Stimulated activated CD8-positive, alpha-beta memory T cell treated with anti-CD3 and anti-CD28 coated beads, Interleukin-12 subunit alpha, Interleukin-12 subunit beta, amount 100 ng/mL, for 1 hour (primary cell): Measurements from ENCODE around the gene SAG.

Experiments
- DNase-seq: peaks from one replicate; pipeline ENCODE4 v3.0.0-alpha.2; 2020; ENCODE audit warnings: low read depth

The SAG gene

DNA sequence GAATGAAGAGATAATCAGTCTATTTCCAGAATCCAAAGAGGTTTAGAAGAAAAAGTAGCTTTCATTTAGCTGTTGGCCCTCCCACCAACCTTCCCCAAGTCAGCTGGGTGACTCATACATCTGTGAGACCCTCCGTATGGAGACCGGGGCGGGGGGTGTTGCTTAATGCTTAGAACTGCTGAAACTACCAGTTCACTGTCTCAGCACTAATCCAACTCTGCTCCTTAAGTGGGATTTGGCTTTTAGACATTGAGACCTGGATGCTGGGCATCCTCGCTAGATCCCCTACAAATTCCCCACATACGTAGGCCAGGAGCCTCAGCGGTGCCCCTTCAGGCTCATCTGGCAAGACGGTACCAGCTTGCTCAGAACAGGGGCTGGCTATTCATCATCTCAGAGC, at the start of gene SAG:
Gene SAG, plus strand, starts transcription at position 252 of the 400 bp plus-strand sequence. CDS start 1,374 bp downstream, outside the sequence.
- DNase-seq = no peak

DNA sequence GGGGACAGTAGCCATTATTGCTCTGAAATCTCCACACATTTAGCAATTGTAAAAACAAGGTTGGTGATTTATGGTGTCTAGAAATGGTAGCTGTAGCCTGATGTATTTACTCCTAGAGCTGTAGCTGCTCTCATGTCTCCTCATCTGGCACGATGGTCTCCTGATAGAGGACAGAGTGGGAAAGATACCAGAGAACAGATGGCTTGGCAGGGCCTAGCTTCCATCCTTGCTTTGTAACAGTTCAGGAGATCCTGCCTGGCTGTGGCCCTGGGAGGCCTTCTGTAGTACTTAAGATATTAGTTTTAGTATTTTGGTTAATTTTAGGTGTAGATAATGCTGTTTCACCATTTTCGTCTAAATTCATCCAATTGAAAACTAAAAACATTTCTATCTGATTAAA, 49.4 kb upstream of the SAG start:
- DNase-seq = no peak

DNA sequence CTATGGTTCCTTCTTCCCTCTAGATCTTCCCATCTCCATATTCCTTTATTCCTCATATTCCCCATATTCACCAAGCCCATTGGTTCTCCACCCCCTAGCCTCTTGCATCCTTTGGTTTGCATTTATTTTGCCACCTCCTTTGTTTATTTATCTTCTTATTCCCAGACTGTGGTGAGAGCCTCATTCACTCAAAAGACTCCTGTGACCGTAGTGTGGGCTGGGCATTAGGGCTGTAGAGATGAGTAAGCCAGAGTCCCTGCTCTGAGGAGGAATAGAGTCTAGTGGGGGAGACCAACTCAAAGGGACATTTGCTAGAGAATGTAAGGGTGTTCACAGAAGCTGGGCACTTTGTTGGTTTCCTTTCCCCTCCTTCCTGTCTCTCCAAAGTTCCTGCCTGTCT, 47.9 kb upstream of the SAG start:
- no peak for DNase-seq

DNA sequence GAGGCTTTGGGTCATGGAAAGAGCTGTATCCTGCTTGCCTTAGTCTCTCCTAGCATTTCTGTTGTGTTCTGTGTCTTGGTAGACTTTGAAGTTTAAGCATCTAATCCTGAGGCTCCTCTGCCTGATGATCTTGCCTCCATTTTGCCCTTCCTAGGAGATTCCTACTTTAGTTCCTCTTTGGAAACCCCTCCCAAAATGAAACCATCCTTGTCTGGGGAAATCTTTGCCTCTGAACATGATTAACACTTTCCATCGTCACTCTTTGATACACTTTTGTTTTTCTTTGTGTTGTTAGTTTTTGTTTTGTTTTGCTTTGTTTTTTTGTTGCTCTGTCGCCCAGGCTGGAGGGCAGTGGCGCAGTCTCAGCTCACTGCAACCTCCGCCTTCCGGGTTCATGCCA, 47.0 kb upstream of the SAG start:
- DNase-seq = no peak

DNA sequence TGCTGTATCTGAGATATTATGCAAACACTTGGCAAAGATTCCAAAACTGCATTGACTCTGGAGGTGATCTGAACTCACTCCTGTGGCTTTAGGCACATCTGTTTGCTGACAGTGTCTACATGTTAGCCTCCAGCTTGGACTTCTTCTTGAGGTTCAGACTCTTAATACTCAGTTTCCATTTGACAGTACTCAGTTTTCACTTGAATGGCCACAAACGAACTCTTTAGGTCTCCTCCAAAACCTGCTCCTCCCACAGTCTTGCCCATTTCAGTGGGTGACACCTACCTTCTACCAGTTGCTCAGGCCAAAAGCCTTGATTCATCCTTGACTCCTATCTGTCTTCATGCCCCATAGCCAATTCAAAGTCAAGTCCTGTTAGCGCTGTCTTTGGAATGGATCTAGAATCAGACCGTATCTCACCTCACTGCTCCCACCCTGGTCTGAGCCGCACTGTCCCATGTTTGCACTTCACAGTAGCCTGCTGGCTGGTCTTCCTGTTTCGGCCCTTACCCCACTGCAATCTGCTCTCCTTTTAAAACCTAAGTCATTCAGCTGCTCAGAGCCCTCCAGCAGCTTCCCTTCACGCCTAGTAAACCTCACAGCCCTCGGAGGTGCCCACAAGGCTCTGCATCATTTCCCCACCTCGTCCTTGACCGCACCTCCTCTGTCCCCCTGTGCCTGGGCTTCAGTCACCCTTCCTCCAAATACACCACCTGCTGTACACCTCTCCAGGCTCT, 45.6 kb upstream of the SAG start:
- DNase-seq = no peak

DNA sequence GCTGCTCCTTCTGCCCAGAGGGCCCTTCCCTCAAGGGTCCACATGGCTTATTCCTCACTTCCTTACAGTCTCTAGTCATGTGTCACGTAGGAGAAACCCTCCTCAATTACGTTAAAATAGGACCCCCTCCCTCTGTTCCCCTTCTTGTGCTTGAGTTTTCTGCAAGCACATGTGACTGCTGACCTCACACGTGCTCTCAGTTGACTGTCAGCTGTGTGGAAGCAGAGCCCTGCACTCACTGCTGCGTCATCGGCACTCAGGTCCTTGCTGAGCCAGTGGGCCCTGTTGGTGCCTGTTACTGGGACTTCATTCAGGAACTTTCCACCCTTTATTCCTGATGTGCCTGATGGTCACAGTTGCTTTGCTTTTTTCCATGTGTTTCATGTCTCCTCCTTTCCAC, 45.1 kb upstream of the SAG start:
- no peak for DNase-seq

DNA sequence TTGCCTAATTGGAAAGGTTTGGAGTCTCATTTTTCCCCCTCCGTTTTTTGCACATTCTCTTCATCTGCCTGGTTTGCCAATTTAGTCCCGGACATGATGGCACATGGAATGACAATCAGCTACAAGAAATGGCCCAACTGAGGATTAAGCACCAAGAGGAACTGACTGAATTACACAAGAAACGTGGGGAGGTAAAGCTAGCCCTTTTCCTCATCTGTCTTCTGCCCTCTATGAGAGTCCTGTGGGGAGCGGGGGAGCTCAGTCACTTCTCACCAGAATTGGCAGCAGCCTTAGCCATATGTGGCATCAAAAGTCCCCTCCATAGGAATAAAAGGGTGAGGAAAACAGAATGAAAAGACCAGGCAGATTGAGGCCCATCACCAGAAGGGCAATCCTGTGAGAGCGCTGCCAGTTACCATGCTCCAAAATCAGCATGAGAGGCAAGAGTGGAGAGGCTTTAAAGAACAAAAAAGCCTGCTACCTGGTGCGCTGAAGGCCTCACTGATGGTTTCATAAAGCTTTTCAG, 44.5 kb upstream of the SAG start:
- no peak for DNase-seq

DNA sequence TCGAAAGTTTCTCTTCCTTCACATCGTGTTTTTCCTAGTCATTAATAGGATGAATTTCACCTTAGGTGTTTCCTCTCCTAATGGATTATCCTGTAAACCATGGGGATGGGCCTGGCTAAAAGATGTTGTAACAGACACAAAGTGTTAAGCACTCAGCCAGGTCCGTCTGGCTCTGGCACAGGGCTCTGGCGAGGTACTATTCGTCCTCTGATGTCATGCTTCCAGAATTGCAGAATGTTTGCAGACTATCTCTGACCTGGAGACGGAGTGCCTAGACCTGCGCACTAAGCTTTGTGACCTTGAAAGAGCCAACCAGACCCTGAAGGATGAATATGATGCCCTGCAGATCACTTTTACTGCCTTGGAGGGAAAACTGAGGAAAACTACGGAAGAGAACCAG, 42.9 kb upstream of the SAG start:
- DNase-seq = no peak

DNA sequence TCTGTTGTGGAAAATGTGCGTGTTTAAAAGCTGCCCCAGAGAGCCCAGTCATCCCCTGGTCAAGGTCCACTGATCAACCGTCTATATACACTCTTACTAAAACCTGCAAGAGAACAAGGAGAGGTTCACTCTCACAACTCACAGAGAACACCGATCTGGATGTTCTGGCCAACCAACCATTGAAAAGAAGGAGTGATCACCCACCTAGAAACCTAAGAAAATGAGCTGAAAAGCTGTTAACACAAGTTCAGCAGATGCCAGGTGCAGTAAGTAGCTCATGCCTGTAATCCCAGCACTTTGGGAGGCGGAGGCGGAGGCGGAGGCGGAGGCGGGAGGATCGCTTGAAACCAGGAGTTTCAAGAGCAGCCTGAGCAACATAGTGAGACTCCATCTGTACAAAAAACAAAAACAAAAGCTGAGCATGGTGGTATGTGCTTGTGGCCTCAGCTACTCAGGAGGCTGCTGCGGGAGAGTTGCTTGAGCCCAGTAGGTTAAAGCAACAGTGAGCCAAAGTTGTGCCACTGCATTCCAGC, 41.7 kb upstream of the SAG start:
- no peak for DNase-seq

DNA sequence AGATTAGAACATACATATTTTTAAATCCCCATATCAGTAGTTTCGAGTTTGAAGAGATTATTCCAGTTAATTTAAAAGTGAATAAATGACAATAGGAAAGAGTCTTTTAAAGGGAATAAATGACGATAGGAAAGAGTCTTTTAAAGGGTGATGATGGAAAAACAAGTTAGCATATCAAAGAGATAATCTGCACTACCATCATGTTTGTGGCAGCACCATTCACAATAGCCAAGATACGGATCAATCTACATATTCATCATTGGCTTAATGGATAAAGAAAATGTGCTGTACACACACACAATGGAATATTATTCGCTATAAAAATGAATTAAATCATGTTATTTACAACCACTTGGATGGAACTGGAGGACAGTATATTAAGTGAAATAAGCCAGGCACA, 41.1 kb upstream of the SAG start:
- no peak for DNase-seq

DNA sequence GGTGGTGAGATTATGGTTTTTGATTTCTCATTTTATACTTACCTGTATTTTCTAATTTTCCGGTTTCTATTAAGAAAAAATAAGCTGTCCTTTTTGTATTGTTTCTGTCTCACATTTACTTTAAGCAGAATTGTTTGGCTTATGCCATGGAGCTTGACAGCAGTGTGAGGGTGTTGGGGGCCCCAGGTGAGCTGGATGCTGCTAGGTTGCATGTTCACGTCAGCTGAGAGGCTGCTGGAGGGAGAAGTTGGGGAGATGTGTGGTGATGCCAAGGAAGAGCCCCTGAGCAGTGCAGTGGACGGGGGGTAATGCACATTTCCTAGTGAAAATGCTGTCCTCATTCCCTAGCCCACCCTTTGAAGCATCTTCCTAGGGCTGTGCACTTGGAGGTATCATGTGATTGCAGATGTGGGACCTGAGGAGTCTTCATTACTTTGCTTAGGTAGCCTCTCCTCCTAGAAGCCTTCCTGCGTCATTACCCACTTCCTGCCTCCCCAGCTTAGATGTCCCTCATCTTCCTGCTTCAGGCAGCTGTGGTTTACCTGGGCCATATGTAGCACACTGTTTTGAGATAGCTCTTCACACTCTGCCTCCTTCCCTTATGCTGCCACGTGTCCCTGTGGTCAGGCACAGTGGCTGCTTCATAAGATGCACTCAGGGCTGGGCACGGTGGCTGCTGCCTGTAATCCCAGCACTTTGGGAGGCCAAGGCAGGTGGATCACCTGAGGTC, 39.9 kb upstream of the SAG start:
- DNase-seq = peak; percentile 61

DNA sequence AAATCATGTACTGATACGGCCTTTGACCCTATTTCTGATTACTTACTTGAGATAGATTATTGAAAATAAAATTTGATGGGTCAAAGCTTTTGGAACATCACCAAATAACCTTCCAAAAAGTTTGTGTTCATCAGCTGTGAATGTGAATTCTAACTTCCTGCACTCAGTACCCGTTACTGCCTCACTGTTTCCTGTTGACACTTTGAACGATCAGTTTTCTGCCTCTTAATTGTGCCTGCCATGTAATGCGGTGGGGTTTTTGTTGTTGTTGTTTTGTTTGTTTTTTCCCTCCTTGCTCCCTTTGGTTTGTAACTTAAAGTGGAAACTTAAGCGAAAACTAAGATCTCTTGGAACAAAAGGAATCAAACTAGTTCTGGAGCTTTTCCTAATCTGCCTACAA, 37.2 kb upstream of the SAG start:
- no peak for DNase-seq

DNA sequence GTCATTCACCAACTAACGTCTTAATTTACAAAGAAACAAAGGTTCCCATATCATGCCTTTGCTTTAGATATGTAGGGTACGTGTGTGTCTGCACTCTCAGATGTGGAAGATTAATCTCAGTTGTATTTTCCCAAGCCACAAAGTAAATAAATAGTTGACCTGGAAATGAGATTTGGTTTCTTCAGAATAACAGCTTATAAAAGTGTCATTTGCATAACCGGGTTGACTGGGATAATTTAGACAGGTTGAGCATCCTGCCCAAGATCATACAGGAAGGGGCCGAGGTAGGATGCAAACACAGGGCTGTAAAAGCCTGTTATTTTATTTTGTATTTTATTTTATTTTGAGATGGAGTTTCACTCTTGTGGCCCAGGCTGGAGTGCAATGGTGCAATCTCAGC, 36.7 kb upstream of the SAG start:
- no peak for DNase-seq

DNA sequence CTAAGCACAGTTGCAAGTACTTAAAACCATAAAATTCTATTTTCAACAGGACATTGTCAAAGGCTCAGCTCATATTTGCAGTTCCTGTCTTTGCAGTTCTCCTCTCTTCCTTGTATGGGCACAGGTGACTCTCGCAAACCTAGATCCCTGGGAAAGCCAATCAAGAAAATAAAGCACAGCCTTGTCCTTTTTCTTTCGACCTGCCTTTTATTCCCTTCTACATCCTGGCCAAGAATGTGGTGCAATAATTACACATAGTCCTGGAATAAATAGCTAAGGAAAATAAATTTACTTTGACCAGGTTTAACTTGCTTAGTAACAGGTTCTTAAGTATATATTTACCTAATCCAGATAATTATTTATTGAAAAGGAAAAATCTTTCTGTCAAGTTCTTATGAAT, 35.9 kb upstream of the SAG start:
- DNase-seq = no peak

DNA sequence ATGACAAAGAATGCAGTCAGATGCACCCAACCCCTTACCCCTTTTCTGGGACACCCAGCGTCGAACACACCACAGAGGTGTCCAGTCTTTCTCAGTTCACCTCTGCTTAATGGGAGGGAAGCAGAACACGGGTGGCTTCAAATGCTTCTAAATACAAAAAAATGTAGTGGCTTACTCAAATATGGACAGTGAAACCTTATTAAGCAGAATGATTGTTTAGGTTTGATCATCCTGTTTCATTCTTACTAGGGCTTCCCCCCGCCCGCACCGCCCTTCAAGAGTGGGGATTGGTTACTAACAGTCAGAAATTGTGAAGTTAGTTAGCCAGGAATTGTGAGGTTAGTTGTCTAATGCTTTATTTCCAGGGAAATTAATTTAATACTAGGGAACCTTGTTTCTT, 34.5 kb upstream of the SAG start:
- DNase-seq = no peak

DNA sequence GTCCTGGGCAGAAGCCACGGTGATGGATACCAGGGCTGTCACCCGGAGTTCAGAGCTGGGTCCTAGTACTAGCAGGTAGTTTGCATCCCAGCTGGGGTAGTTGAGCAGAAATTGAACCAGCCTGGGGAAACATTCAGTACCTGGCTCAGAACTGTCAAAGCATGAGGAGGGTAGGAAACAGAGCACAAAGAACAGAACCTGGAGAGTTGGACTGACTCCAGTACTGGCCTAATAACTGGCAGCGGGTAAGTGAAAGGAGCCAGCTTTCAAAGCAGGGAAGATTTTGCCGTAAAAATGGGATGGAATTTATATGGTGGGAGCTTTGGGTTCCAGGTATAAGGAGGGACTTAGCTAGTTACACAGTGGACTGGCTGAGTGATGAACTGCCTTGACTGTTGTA, 32.4 kb upstream of the SAG start:
- DNase-seq = no peak

DNA sequence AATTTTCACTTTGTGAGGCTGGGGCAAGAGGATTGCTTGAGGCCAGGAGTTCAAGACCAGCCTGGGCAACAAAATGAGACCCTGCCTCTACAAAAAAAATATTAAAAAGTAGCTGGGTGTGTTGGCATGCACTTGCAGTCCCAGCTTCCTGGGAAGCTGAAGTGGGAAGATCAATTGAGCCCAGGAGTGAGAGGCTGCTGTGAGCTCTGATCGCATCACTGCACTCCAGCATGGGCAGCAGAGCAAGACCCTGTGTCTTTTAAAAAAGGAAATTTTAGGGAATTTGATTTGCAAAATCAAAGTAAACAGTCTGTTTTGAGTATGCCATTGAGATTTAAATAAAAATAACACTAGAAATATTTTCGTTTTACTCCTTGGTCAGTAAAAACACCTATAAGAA, 28.7 kb upstream of the SAG start:
- DNase-seq = no peak

DNA sequence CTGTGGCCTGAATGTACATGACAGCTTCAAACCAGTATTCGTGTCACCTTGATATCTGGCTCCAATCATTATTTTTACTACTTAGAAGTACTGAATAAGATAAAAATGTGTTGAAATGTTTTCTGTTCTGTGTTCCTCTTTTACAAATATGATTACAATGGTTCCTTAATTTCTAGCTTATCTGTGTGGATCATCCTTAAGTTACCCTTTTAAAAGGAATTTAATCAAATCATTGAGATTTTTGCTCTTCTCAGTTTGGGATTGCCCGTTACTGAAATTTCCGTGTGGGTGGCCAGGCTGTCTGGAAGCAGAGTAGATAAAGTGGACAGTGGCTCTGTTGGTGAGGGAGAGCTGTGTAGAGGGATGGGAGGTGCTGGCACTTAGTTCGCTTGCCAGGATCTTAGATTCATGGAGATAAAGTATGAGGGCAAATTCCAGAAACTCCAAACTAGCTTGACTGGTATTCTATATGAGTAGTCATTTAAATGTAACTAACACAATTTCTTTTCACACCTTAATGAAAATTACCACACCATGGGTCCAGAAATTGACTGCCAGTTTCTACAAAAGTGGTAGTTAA, 27.4 kb upstream of the SAG start:
- no peak for DNase-seq

DNA sequence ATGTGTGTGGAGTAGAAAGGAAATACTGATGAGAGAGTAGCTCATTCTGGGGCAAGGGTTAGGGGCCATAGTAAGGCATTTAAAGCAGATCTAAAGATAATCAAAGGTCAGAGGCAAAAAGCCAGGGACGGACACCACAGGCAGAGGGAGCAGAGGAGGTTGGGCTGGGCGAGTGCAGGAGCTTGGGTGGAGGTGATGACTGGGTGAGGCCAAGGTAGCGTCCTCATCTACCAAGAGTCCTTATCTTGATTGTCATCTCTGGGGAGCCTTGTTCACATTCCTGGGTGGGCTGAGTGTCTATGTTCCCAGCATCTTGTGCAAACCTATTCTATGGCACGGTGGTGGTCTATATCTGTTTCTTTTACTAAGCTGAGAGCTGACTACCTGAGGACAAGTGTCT, 26.1 kb upstream of the SAG start:
- DNase-seq = no peak

DNA sequence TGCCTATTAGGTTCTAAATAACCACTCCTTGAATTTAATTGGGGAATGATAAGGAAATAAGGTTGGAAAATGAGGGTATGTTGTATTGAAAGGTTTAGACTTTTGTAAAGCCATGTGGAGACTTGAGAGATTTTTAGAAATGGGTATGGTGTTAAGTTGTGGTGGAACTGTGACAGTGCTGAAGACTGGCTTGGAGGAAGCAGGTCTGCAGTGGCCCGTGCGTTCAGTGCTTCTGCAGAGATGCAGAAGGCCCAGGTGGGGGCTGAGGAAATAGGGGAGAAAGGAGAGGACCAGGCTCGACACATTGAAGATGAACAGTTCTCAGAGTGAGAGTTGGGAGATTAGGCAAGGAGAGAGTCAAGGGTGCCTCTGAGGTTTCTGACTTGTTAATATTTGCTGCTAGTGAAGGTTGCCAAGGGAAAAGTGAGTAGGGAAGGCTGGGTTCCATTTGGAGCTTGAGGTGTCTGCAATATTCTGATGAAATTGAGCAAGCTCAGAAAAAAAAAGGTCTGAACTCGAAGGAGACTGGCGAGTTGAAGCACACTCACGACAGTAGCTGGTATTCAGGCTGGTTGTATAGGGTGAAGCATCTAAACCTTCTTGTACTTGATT, 25.5 kb upstream of the SAG start:
- no peak for DNase-seq

DNA sequence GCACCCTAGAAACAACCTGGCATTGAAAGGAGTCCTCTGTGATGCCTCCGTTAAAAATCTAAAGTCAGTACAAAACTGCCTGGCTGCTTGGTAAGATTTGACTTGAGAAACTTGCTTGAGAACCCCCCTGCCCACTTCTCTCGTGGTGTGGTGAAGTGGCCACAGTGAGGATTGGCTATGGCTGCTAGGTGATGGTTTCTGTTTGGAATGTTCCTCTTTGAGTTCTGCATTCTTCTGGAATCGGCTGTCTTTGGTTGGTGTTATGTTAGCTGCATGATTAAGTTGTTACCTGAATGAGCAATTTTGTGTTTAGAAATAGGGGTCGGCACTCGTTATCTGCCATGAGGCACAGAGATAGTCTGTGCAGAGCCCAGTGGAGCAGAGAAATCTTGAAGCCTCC, 21.7 kb upstream of the SAG start:
- no peak for DNase-seq

DNA sequence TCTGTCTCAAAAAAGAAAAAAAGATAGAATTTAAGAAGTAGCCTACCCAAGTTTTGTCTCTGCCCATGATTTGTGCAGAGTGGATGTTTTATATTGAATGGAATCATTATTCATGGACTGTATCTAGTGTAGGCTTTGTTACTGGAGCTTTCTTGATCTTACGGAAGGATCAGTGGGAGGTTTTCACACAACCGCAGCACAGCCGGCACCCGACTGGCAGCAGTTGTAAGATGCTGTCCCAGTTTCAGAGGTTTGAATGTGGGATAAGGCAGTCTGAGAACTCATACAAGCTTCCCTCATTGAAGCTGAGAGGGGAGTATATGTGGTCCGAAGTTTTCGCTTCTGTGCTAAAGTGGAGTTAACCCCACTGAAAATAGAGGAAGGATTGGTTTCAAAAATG, 19.7 kb upstream of the SAG start:
- no peak for DNase-seq

DNA sequence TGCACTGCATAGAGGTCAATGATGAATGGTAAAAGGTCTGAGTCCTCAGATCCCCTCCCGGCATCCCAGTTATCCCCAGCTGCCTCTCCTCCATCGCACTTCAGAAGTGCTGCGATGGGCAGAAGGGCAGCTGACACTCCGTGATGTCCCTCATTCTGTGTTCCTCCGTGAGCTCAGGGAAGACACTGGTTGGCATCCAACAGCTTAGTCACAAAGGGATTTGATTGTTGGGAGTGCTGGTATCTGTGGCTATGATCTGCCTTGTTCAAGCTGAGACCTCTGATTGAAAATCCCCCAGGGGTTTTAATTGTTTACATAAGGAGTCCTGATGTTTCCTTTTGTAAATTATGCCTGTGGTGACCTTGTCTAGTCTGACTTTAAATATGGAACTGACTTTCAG, 19.0 kb upstream of the SAG start:
- no peak for DNase-seq
